ENCODE results near the gene CHRNA10. TPM values are rescaled to one million over a fixed set of nuclear protein-coding genes. Genes with fewer than 3 reads are reported as not detected.

CHRNA10 gene
- total RNA-seq, 2 experiments from 2014 or later, result 2.6 to 3.3 TPM

DNA sequence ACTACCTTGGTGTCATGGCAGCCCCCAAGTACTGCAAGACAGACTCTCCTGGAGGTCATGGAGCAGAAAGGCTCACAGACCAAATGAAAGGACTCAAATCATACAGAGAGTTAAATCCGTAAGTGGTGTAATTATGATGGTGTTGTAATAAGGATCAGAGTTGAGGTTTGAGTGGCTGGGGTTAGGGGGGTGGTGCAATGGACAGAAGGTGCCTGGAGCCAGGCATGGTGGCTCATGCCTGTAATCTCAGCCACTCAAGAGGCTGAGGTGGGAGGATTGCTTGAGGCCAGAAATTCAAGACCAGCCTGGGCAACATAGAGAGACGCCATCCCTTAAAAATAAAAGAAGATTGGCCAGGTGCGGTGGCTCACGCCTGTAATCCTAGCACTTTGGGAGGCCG lies 48.1 kb downstream of the CHRNA10 start:
- Histone ChIP-seq H3K4me3 (ENCODE audit: low read depth, low read length, poor library complexity, severe bottlenecking) (no peak overlapping the region), H4K20me1 (ENCODE audit: insufficient read depth, low read length) (no peaks in the 10 kb centered on the region), H2AFZ (ENCODE audit: low read length) (no peak overlapping the region), H3K79me2 (ENCODE audit: insufficient read depth, low read depth, low read length) (no peaks in the 10 kb centered on the region), H3K9me3 (ENCODE audit: low read length) (no peaks in the 10 kb centered on the region), H3K4me2 (ENCODE audit: low read length) (no peak overlapping the region), H3K27ac (ENCODE audit: low read depth, low read length, poor library complexity, severe bottlenecking) (no peak overlapping the region), H3K4me1 (ENCODE audit: insufficient read depth, low read length, poor library complexity, severe bottlenecking) (no peaks in the 10 kb centered on the region), H3K9me2 (ENCODE audit: insufficient read depth, low read length) (no peaks in the 10 kb centered on the region), H3K36me3 (ENCODE audit: insufficient read depth, low read length) (no peaks in the 10 kb centered on the region)
- CTCF ChIA-PET (ENCODE audit: unreplicated experiment), result interaction anchor here (0.5 kb wide), 1 partner anchor 200 kb away, joined by 3 read pairs; no protein-coding TSS in a partner anchor
- no TSS peak for BruUV-seq (replicated peaks)
- intact Hi-C loops (cut with micrococcal nuclease; ENCODE audit: unreplicated experiment), result no loop called here
- no peak for DNase-seq (ENCODE audit: low spot score)
- POLR2A ChIA-PET, result no interaction called here
- TF ChIP-seq, protein P1, sequence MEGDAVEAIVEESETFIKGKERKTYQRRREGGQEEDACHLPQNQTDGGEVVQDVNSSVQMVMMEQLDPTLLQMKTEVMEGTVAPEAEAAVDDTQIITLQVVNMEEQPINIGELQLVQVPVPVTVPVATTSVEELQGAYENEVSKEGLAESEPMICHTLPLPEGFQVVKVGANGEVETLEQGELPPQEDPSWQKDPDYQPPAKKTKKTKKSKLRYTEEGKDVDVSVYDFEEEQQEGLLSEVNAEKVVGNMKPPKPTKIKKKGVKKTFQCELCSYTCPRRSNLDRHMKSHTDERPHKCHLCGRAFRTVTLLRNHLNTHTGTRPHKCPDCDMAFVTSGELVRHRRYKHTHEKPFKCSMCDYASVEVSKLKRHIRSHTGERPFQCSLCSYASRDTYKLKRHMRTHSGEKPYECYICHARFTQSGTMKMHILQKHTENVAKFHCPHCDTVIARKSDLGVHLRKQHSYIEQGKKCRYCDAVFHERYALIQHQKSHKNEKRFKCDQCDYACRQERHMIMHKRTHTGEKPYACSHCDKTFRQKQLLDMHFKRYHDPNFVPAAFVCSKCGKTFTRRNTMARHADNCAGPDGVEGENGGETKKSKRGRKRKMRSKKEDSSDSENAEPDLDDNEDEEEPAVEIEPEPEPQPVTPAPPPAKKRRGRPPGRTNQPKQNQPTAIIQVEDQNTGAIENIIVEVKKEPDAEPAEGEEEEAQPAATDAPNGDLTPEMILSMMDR (conservative IDR thresholded peaks at IDR 0.05; ENCODE audit: low read length), result no peak
- no peak for TF ChIP-seq EZH2phosphoT487 (IDR thresholded peaks at IDR 0.05; ENCODE audit: borderline replicate concordance, low read depth, low read length)

DNA sequence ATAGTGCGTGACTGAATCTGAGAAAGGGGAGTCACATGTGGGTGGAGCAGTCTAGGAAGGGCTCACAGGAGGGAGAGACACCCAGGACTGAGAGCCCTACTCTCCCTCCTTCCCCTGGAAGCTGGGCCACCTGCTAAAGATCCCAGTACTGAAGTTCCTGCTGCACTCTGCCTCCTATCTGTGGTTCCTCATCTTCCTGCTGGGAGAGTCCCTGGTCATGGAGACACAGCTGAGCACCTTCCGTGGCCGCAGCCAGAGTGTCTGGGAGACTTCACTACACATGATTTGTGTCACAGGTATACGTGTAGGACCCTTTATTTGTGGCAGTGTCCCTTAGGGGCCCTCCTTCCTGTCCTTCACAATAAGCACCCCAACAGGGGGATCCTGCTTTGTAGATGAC lies 48.7 kb downstream of the CHRNA10 start:
- DNase-seq (ENCODE audit: low spot score), result no peak
- intact Hi-C loops (cut with micrococcal nuclease; ENCODE audit: unreplicated experiment), result no loop called here

DNA sequence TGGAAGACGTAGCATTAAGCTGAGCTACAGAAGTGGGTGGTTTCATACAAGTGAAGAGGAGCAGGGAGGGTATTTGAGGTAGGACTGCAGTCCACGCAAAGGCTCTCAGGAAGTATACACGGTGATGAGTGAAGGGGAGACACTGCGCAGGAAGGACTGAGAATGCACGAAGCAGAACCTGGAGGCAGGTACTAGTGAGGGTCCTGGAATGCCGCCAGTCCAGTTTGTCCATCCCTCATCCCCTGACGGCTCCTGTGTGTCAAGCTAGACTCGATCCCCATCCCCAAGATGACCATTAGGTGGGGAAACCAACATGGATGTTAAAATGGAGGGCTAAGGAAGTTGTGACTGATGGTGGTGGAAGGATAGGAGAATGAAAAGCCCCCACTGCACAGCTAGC lies 53.2 kb downstream of the CHRNA10 start:
- BruUV-seq (replicated peaks), result no TSS peak
- Histone ChIP-seq H4K20me1 (ENCODE audit: insufficient read depth, low read length) (no peaks in the 10 kb centered on the region), H3K9me2 (ENCODE audit: insufficient read depth, low read length) (no peaks in the 10 kb centered on the region), H3K4me3 (ENCODE audit: low read depth, low read length, poor library complexity, severe bottlenecking) (no peak overlapping the region), H3K27ac (ENCODE audit: low read depth, low read length, poor library complexity, severe bottlenecking) (no peak overlapping the region), H3K9me3 (ENCODE audit: low read length) (no peaks in the 10 kb centered on the region), H3K36me3 (ENCODE audit: insufficient read depth, low read length) (no peaks in the 10 kb centered on the region), H3K4me2 (ENCODE audit: low read length) (no peak overlapping the region), H3K79me2 (ENCODE audit: insufficient read depth, low read depth, low read length) (no peaks in the 10 kb centered on the region), H2AFZ (ENCODE audit: low read length) (no peak overlapping the region), H3K4me1 (ENCODE audit: insufficient read depth, low read length, poor library complexity, severe bottlenecking) (no peaks in the 10 kb centered on the region)
- TF ChIP-seq EZH2phosphoT487 (IDR thresholded peaks at IDR 0.05; ENCODE audit: borderline replicate concordance, low read depth, low read length), result no peak
- TF ChIP-seq, protein P1 (conservative IDR thresholded peaks at IDR 0.05; ENCODE audit: low read length), result no peak
- intact Hi-C loops (cut with micrococcal nuclease; ENCODE audit: unreplicated experiment), result no loop called here
- POLR2A ChIA-PET, result no interaction called here
- CTCF ChIA-PET (ENCODE audit: unreplicated experiment), result no interaction called here
- no peak for DNase-seq (ENCODE audit: low spot score)

More for the DNA sequence above, 48.7 kb downstream of the CHRNA10 start:
- Histone ChIP-seq H3K4me1 (ENCODE audit: insufficient read depth, low read length, poor library complexity, severe bottlenecking) (no peaks in the 10 kb centered on the region), H3K36me3 (ENCODE audit: insufficient read depth, low read length) (no peaks in the 10 kb centered on the region), H3K4me2 (ENCODE audit: low read length) (no peak overlapping the region), H3K9me2 (ENCODE audit: insufficient read depth, low read length) (no peaks in the 10 kb centered on the region), H3K27ac (ENCODE audit: low read depth, low read length, poor library complexity, severe bottlenecking) (no peak overlapping the region), H4K20me1 (ENCODE audit: insufficient read depth, low read length) (no peaks in the 10 kb centered on the region), H2AFZ (ENCODE audit: low read length) (no peak overlapping the region), H3K4me3 (ENCODE audit: low read depth, low read length, poor library complexity, severe bottlenecking) (no peak overlapping the region), H3K9me3 (ENCODE audit: low read length) (no peaks in the 10 kb centered on the region), H3K79me2 (ENCODE audit: insufficient read depth, low read depth, low read length) (no peaks in the 10 kb centered on the region)
- no TSS peak for BruUV-seq (replicated peaks)
- ChIA-PET POLR2A (no interaction called here), CTCF (ENCODE audit: unreplicated experiment) (no interaction called here)
- TF ChIP-seq, protein P1 (conservative IDR thresholded peaks at IDR 0.05; ENCODE audit: low read length), result no peak
- TF ChIP-seq EZH2phosphoT487 (IDR thresholded peaks at IDR 0.05; ENCODE audit: borderline replicate concordance, low read depth, low read length), result no peak

All from OCI-LY7 (cell line).